IPS-18c (cell line): Measurements from ENCODE around the gene SECTM1.

Source experiments
- H3K4me3 ChIP-seq: 2 replicates; pipeline ENCODE4 v1.7.0; 2013; ENCODE audit warnings: low read depth, mild to moderate bottlenecking, low read length, moderate library complexity; ENCODE audit not compliant: insufficient read depth
- H3K9me3 ChIP-seq: one replicate; pipeline ENCODE4 v1.6.1; 2013; ENCODE audit warnings: mild to moderate bottlenecking, low read length, moderate library complexity; ENCODE audit not compliant: control insufficient read depth, insufficient read depth

Gene SECTM1

DNA sequence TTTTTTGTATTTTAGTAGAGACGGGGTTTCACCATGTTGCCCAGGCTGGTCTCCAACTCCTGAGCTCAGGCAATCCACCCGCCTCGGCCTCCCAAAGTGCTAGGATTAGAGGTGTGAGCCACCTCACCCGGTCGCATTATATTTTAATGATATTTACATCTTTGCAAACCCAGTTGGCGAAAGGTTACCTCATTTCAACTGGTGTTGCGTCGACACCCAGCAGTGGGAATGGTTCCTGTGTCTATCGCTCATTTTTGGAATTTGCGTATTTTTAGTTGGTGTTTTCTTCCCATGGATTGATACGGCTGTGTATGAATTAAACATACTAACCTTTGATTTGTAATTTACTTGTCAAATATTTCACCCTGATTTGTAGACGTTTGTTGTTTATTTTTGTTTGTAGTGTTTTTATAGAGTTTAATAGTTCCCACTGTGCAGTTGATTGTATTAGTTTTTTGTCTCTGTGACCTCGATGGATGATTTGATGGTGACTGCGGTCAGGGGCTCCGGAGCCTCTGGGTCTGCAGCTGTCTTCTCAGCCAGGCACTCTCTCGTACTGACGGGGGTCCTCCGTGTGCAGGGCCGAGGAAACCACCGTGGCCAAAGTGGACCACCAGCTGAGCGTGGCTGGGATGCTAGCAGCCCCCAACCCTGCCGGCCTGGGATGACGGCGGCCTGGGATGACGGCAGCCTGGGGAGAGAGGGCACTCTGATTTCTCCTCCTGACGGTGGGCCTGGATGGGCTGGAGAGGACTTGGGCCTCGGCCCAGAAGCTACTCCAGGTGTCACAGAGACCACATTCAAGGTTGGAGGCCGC is 20.2 kb downstream of the SECTM1 start:
- Histone ChIP-seq H3K9me3 (no peaks in the 10 kb centered on the region), H3K4me3 (no peak overlapping the region)

DNA sequence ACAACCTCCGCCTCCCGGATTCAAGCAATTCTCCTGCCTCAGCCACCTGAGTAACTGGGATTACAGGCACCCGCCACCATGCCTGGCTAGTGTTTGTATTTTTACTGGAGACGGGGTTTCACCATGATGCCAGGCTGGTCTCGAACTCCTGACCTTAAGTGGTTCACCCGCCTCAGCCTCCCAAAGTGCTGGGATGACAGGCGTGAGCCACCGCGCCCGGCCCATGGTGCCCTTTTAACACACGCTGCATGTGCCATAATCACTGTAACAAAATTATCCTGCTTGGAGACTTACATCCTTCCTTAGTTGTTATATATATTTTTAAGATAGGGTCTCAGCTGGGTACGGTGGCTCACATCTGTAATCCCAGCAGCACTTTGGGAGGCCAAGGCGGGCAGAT is 21.6 kb downstream of the SECTM1 start:
- H3K9me3 ChIP-seq, result no peaks in the 10 kb centered on the region
- no peak overlapping the region for H3K4me3 ChIP-seq

DNA sequence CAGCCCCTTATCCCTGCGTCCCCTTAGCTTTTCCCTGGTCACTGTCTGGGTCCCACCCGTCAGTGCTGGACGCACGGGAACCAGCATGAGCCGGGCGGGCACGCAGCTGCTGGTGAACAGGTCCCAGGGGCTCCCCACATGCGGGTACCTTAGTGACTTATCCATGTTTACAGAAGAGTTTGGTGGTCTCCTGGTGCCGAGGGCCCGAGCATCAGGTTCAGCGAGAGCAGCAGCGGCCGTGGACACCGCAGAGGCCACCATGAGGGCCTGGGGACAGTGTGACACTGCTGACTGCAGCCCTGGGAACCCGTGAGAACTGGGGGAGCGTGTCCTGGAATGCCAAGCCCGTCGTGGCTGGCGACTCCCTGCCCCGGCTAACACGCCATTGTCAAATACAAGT is 22.7 kb downstream of the SECTM1 start:
- no peaks in the 10 kb centered on the region for H3K9me3 ChIP-seq

DNA sequence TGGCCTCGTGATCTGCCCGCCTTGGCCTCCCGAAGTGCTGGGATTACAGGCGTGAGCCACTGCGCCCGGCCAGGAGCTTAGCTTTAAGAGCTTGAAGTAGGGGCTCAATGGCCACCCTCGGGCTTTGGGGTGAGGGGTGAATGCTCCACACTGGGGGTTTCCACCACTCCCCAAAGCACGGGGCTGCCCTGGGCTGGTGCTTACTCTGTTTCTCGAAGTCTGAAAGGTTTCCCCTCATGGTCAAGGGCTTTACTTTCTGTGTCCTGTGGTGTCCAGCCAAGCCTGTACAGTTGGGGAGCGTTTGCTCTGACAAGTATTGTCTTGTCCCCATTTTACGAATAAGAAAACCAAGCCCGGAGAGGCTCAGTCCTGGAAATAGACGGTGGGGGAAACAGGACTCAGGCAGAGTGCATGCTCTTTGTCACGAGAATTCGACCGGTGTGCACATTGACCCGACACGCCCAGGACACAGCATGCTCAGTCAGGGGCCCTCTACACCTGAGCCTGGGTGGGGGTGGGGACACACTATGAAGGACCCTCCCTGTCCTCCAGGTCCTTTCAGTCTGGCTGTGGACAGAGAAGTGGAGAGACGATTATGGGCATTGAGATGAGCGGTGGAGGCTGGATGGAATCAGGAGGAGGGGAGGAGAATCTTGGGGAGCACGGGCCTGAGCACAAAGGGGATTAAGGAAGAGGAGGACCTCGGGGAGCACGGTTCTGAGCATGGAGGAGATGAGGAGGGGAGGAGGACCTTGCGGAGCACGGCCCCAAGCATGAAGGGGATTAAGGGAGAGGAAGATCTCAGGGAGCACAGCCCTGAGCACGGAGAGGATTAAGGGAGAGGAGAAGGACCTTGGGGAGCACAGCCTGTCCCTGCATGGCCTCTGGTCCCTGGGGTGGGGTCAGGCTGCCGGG is 23.7 kb downstream of the SECTM1 start:
- Histone ChIP-seq H3K4me3 (no peak overlapping the region), H3K9me3 (no peaks in the 10 kb centered on the region)

More for the DNA sequence above, 22.7 kb downstream of the SECTM1 start:
- no peak overlapping the region for H3K4me3 ChIP-seq

DNA sequence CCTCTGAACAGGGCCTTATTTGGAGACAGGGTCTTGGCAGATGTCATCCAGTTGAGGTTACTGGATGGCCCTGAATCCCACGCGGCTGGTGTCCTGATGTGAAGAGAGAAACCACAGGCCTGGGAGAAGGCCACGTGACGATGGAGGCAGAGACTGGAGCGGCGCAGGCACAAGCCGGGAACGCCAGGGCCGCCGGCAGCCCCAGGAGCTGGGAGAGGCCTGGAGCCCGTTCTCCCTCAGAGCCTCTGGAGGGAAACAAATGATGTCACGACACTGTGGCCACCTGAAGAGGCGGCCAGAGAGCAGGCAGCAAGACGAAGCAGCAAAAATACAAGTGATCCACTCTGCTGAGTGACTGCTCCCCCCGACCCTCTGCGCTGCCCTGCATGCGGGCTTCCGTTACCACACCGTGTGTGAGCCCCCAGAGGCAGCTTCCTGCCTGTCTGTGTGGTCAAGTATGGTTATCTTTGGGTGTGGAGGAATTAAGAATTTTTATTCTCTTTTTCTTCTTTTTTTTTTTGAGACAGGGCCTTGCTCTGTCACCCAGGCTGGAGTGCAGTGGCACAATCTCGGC is 27.8 kb downstream of the SECTM1 start:
- no peak overlapping the region for H3K4me3 ChIP-seq
- H3K9me3 ChIP-seq, result no peaks in the 10 kb centered on the region

DNA sequence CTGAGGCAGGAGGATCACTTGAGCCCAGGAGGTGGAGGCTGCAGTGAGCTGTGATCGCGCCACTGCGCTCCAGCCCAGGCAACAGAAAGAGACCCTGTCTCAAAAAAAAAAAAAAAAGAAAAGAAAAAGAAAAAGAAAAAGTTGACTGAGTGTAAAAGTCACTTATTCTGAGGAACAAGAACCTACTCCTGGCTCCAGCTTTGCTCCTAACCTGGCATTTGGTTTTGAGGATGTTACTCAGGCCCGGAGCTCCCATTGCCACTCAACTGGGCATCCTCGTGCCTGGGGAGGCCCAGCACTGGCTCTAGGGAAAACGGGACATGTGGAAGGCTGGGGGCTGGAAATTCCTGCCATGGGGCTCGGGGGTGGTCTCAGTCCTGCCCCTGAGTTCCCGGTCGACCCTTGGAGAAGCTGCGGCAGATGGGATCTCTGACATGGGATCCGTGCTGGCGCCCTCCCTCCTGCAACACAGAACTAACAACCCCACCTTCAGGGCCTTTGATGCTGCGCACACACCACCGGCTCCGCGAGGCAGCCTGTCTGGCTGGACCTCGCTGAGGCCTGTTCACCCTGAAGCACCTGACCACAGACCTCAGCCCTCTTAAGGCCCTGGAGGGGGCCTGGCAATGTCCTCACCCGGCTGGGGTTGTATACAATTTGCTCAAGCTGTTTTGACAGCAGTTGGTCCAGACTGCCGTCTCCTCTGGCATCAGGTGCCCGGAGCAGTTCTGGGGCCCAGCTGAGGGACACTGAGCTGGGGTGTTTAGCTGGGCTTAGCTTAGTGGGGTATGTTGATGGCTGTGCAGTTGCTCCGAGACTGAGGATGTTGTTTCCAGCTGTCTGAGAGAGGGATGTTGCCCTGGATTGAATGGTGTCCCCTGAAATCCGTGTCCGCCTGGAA is 28.5 kb downstream of the SECTM1 start:
- Histone ChIP-seq H3K4me3 (no peak overlapping the region), H3K9me3 (no peaks in the 10 kb centered on the region)

DNA sequence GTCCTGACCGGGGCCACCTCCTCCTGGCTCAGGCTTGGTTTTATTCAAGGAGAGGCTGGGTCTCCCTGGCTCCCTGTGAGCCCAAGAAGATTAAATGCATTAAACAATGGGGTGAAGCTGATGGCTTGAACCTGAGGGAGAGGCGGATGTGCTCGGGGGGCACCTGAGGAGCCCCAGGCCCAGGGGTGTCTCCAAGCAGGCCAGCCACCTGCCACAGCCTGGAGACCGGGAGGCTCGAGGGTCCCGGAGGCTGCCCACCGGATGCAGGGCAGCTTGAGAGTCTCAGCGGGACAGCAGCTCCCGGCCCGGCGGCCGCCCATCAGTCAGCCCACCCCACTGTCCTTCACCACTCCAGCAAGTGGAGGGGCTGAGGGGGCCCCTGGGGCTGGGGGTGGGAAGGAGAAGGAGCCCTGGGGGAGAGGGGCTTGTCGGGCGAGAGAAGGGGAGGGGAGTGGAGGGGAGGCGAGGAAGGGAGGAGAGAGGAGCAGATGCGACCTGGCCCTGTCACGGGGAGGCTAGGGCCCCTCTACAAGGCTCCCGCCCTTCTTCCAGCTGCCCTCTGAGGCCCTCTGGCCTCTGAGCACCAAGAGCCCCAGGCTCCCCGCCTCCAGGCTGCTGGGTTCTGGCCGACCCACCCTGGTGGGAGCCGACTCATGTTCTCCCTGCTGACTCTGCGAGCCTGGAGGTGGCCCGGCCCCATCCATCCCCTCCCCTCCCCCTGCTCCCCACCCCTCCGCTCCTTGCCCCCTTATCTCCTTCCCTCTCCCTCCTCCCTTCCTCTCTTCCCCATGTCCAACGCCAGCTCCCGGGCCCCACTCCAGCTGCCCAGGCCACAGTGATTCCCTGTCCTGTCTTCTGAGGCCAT is 29.4 kb downstream of the SECTM1 start:
- no peak overlapping the region for H3K4me3 ChIP-seq
- no peaks in the 10 kb centered on the region for H3K9me3 ChIP-seq

DNA sequence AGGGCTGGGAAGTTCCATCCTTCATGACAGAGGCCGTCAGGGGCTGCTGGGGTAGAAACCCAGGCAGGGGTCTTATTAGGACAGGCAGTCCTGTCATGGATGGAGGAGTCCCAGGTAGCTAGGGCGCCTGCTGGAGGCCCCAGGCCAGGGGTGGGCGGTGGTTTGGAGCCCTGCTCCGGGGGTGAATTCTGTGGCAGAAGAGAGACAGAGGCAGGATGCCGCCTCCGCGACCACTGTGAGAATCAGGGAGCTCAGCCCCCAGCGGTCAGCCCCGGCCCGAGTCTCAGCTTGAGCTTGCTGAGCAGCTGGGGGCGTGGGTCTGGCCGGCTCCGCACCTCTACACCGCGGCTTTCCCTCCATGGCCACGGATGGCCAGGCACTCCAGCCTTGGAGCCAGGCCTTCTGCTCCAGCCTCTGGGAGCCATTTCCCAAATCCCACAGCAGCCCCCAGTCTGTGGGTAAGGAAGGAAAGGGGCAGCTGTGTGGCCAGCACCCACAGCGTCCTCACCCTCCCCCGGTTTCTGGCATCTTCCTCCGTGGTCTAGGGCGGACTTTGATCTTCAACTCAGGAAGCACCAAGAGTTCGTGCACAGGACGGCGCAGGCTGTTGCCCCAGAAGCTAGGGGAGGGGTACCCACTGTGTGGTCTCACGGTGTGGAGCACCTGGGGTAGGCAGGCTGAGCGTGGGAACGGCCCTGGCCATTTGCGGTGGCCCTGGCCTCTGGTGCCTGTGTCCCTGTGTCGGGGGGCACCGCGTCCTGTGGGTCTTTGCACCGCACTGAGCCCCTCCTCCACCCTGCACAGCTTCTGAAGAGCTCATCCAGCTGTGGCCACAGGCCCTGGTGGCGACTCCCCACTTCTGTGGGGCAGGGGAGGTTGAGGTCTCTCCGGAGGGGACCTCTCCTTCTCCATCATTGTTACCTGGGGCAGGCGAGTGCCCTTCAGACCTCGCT is 30.3 kb downstream of the SECTM1 start:
- no peak overlapping the region for H3K4me3 ChIP-seq

DNA sequence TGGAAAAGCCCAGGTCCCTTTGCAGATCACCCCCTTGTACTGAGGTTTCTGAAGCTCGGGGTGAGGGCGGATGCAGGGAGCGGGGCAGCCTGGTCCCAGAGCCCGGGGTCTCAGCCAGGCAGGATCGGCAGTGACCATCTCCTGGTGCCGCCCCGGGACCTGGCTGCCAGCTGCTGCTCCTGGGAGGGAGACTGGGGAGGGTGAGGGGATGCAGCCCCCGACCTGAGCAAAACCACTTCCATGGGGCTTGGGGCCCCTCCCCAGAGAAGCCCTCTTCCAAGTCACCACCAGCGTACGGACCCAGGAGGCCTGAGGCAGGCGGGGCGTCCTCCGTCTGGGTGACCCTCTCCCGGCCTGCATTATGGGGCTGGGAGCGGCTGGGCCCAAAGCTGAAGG is 31.0 kb downstream of the SECTM1 start:
- H3K4me3 ChIP-seq, result no peak overlapping the region
- H3K9me3 ChIP-seq, result no peaks in the 10 kb centered on the region

More for the DNA sequence above, 30.3 kb downstream of the SECTM1 start:
- H3K9me3 ChIP-seq, result no peaks in the 10 kb centered on the region

DNA sequence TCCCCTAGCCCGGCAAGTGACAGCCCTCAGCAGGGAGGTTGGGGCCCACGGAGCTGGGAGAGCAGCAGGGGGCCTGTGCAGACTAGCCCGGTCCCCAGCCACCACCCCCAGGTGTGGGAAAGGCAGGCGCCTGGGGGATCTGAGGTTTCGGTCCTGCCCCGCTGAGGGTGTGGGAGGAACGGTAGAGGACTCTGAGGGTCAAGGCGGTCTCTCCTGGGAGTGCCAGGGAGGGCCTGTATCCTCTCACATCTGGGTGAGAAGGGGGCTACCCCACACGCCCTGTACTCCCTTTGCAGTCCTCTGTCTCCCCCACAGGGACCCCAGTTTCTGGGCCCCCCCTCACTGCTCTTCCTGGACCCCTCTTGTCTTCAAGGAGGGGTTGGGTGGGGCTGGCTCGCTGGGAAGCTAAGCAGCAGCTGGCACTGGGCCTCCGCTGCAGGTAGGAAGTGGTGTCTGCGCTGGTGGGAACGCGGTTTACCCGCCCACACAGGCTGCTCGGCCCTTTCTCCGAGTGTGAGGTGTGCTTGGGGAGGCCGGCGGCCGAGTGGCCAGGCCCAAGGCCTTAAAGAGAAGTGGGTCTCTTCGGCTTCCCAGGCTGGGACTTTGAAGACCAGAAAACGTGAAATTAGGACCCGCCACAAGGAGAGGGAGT is 31.5 kb downstream of the SECTM1 start:
- Histone ChIP-seq H3K9me3 (no peaks in the 10 kb centered on the region), H3K4me3 (no peak overlapping the region)

DNA sequence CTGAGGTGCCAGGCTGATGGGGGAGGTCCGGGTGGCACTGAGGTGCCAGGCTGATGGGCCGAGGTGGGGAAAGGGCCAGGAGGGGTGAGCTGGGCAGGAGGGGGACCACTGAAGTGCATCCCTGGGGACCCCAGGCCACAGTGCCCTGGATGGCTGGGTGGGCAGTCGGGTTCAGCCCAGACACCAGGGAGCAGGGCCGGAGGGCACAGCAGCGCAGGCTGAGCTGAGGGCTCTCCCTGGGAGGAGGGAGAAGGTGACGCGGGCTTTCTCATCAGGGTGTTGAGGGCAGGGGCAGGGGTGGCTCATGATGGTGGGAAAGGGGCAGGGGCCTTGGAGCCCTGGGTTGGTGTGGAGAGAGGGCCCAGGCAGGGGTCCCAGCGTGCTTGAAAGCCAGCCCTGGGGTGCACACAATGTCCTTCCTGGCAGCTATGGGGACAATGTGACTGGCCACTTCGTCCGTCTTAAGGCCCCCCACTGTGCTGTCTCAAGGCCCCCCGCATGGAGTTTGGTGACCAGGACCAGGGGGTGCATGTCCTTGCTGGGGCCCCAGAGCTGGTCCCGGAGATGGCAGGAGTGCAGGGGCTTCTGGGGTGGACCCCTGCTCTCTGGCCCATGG is 32.2 kb downstream of the SECTM1 start:
- H3K9me3 ChIP-seq, result no peaks in the 10 kb centered on the region
- no peak overlapping the region for H3K4me3 ChIP-seq

DNA sequence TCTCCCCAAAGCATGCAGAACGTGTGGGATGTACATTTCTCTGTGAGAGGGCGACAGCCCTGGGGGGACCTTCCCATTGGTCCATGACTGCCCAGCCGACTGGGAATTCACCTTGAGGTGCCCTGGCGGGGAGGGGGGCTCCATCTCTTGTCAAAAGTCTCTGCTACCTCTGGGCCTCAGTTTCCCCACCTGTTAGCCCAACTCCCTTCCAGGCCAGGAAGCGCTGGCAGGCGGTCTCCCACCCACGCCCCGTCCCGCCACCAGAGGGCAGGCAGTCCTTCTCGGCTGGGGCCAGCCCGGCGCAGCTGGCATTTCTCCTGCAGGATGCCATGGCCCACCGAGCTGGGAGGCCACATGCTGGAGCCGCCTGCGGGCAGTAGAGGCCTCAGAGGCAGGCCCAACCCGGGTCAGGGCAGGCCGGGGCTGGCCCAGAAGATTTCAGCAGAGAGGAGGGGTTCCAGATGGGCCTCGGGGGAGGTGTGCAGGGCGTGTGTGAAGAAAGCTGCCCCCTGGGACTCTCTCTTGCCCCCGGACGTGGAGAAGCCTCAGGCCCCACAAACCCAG is 32.8 kb downstream of the SECTM1 start:
- no peak overlapping the region for H3K4me3 ChIP-seq
- H3K9me3 ChIP-seq, result no peaks in the 10 kb centered on the region

DNA sequence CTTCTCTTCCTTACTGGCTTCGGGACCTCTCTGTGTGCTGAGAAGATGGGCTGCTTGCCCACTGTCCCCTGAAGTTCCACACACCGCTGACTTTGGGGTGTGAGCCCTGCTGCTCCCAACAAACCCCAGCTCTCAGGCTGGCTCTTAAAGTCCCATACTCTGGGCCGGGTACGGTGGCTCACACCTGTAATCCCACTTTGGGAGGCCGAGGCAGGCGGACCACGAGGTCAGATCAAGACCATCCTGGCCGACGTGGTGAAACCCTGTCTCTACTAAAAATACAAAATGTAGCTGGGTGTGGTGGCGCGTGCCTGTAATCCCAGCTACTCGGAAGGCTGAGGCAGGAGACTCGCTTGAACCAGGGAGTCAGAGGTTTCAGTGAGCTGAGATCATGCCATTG is 33.3 kb downstream of the SECTM1 start:
- Histone ChIP-seq H3K9me3 (no peaks in the 10 kb centered on the region), H3K4me3 (no peak overlapping the region)

DNA sequence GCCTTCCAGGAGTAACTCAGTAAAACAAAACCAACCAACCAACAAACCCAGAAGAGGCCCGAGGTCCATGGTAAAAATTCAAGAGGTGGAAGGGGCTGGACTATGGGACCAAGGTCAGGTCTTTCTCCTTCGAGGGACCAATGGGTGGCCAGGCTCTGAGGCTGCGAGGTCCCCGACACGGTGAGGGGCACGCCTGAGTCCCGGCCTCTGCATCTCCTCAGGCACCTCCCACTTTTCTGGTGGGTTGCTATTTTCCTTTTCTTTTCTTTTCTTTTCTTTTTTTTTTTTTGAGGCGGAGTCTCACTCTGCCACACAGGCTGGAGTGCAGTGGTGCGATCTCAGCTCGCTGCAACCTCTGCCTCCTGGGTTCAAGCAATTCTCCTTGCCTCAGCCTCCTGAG is 34.1 kb downstream of the SECTM1 start:
- H3K4me3 ChIP-seq, result no peak overlapping the region
- no peaks in the 10 kb centered on the region for H3K9me3 ChIP-seq
